ENCODE data around the gene SFT2D2.

SFT2D2 gene

GRCh38 chr1:168223261-168223660, 2.5 kb upstream of the SFT2D2 start:
- DNase-seq (ENCODE audit: low read depth in 2 of 2): no peak

DNA sequence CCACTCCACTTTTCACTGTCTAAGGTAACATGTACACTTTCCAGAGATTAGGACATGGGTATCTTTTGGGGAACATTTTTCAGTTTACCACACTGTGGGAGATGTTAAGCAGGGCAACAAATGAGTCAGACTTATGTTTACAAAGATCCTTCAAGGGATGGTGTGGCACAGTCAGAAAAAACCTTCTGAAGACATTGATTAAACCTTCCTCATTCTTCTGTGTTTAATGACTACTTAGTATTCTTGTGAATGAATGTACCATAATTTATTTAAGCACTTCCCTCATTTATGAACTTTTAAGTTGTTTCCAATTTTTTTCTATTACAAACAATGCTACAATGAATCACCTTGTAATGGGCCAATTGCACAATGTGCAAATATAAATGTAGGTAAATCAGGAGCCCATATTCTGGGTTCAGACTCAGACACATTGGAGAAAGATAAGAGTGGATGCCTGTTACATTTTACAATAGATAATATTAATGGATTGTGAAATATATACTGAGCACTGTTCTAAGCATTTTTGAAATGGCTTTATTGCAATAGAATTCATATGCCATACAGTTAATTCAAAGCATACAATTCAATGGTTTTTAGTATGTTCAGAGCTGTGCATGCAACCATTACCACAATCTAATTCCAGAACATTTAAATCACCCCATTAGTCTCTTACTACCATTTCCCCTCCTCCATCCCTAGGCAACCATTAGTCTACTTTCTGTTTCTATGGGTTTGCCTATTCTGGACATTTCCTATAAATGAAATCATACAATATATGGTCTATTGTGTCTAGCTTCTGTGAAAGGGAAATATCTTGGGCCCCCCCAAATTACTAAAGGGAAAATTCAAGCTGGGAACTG, 1.9 kb upstream of the SFT2D2 start:
- DNase-seq (ENCODE audit: low read depth in 2 of 2): no peak

DNA sequence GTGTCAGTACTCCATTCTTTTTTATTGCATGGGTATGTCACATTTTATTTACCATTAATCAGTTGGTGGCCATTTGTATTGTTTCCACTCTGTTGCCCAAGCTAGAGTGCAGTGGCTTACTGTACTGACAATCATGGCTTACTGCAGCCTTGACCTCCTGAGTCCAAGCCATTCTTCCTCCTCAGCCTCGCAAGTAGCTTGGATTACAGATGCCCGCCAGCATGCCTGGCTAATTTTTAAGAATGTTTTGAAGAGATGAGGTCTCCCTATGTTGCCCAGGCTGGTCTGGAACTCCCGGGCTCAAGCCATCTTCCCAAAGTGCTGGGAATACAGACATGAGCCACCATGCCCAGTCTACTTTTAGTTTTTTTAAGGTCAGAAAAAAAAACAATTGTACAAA, 813 bp upstream of the SFT2D2 start:
- no peak for DNase-seq (ENCODE audit: low read depth in 2 of 2)

- DNase-seq (ENCODE audit: low read depth in 2 of 2): no peak
Observed at GRCh38 chr1:168227620-168228019, 1.8 kb downstream of the SFT2D2 start.

DNA sequence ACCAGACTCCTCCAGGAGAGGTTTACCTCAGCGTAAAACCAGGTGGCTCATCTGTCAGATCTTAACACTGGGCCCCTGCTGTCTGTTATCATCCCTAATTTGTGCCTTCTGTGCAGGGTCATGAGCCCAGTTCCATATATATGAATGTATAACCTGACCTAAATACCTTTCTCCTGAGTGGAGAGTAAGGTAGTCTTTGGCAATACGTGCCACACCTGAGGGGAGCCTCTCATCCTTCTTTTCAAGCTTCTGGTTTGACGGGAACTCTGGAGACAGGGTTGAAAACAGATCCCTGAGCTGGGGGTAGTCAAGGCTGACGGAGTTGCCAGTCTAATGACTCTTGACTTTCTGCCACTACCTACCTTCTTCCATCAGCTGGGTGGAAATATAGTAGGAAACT, 4.1 kb downstream of the SFT2D2 start:
- DNase-seq (ENCODE audit: low read depth in 2 of 2): no peak

DNA sequence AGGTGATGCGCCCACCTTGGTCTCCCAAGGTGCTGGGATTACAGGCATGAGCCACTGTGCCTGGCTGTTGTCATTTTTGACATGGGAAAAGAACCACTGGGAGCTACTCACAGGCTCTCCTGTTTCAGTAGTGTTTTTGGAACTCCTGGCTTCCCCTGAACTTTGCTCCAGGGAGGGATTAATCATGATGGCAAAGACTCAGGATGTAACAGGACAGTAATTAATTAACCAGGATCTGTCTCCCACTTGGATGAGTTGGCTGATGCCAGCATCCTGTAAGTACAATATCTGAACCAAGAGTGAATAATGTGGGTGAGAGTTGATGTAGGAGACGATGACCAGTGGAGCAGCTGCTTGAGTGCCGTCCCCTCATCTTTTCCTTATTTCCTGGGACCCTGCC, 4.9 kb downstream of the SFT2D2 start:
- DNase-seq (ENCODE audit: low read depth in 2 of 2): no peak

- no peak for DNase-seq (ENCODE audit: low read depth in 2 of 2)
Observed at GRCh38 chr1:168234846-168235547, 9.2 kb downstream of the SFT2D2 start.

- DNase-seq (ENCODE audit: low read depth in 2 of 2): no peak
Observed at GRCh38 chr1:168235548-168235885, 9.7 kb downstream of the SFT2D2 start.

DNA sequence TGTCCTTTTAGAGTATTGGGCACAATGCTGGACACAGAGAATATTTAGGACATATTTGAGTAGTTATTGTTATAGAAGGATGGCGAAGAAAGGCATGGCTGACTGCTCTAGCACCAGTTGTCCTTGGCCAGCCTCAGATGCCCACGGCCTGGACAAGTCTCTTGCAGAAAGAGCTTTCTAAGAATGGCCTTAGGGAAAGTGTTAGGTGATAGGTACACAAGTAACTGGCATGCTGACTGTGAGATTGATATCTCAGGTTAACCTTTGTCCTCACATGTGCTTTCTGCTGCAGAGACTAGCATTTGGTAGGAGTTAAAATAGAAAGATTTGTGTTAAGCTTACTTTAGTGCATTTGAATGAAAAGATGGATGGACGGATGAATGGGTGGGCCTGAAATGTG, 10.1 kb downstream of the SFT2D2 start:
- DNase-seq (ENCODE audit: low read depth in 2 of 2): no peak

GRCh38 chr1:168236836-168237611, 11.2 kb downstream of the SFT2D2 start:
- DNase-seq (ENCODE audit: low read depth in 2 of 2): no peak

GRCh38 chr1:168243198-168243597, 17.4 kb downstream of the SFT2D2 start:
- no peak for DNase-seq (ENCODE audit: low read depth in 2 of 2)

GRCh38 chr1:168243636-168244212, 17.9 kb downstream of the SFT2D2 start:
- no peak for DNase-seq (ENCODE audit: low read depth in 2 of 2)

- no peak for DNase-seq (ENCODE audit: low read depth in 2 of 2)
Observed at GRCh38 chr1:168245042-168245441, 19.2 kb downstream of the SFT2D2 start.

GRCh38 chr1:168246506-168246905, 20.7 kb downstream of the SFT2D2 start:
- no peak for DNase-seq (ENCODE audit: low read depth in 2 of 2)

DNA sequence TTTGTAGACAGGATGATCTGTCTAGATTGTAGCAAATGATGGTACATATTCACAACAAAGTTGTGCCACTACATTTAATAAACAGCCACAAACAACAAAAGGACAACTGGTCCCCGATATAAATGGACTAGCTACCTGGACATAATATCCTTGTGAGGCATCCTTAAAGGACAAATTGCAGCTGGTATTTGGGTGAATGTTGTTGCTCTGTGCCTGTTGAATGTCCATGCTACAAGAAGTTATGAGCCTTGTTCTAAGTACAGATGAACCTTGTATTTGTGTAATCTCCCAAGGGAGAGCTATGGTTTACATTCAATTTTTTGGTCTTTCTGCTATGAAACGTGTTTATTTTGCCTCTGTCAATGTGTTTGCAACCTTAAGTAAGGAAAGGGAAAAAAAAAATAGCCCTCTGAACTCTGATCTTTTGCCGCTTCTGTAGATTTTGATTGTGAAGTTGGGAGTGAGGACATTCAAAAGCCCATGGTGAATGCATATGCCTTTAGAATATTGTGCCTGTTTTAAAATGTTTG, 26.5 kb downstream of the SFT2D2 start:
- no peak for DNase-seq (ENCODE audit: low read depth in 2 of 2)

GRCh38 chr1:168256164-168256563, 30.4 kb downstream of the SFT2D2 start:
- no peak for DNase-seq (ENCODE audit: low read depth in 2 of 2)

GRCh38 chr1:168257397-168257796, 31.6 kb downstream of the SFT2D2 start:
- no peak for DNase-seq (ENCODE audit: low read depth in 2 of 2)

DNA sequence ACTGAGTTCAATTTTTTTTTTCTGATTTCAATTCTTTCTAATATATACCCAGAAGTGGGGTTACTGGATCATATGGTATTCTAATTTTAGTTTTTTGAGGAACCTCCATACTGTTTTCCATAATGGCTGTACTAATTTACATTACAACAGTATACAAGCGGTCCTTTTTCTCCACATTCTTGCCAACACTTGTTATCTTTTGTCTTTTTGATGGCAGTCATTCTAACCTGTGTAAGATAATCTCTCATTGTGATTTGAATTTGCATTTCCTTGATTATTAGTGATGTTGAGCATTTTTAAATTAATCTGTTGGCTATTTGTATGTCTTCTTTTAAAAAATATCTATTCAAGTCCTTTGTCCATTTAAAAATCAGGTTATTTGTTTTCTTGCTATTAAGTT, 33.8 kb downstream of the SFT2D2 start:
- DNase-seq (ENCODE audit: low read depth in 2 of 2): no peak

DNA sequence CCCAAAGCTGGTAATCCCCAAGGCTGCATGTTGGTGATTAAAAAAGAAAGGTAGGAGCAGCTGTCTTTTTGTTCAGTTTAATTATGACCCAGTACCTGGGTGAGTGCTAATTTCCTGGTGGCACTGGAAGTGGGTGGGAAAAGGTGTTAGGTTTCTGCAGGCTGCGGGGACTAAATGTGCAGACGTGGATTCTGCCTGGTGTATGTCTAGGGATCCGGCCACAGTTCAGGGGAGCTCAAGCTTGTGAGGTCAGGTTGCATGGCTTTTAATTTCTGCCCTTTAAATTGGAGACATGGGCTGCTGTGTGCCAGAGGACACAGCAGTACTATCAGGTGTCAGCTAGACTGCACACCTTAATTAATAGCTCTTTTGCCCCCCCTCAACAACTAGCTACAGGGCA, 34.6 kb downstream of the SFT2D2 start:
- no peak for DNase-seq (ENCODE audit: low read depth in 2 of 2)

GRCh38 chr1:168261390-168261789, 35.6 kb downstream of the SFT2D2 start:
- no peak for DNase-seq (ENCODE audit: low read depth in 2 of 2)

- DNase-seq (ENCODE audit: low read depth in 2 of 2): no peak
Observed at GRCh38 chr1:168263130-168263529, 37.3 kb downstream of the SFT2D2 start.

- no peak for DNase-seq (ENCODE audit: low read depth in 2 of 2)
Observed at GRCh38 chr1:168264296-168264695, 38.5 kb downstream of the SFT2D2 start.

Measured in stimulated activated CD8-positive, alpha-beta memory T cell treated with anti-CD3 and anti-CD28 coated beads, Interleukin-7, amount 100 ng/mL, for 1 hour (primary cell).